Vagina (tissue), 2 donors: ENCODE results near the gene KLHL6.

Source experiments
- POLR2A ChIP-seq, 2 donors: fragments of 450-650 bp; IDR thresholded peaks; one replicate each; pipeline ENCODE4 v1.6.1; 2017; ENCODE audit warnings: antibody characterized with exemption in 2 of 2, mild to moderate bottlenecking in 2 of 2, moderate library complexity in 2 of 2
- POLR2AphosphoS5 ChIP-seq, 2 donors: sonication (generic); formaldehyde crosslinking; IDR thresholded peaks; one replicate each; pipeline ENCODE4 v1.9.0; 2017; ENCODE audit warnings: antibody characterized with exemption in 2 of 2, mild to moderate bottlenecking in 2 of 2, low read depth in 1 of 2; ENCODE audit not compliant: insufficient read depth in 1 of 2
- TF ChIP-seq, protein P1 (sequence below), 3 experiments: fragments of 450-650 bp in 2 of 3; fragments of 200-600 bp in 1 of 3; sonication (generic) in 1 of 3; IDR thresholded peaks; one replicate each; pipeline ENCODE4 v1.5.1; 2017 to 2019; ENCODE audit warnings: antibody characterized with exemption in 3 of 3, mild to moderate bottlenecking in 2 of 3, moderate library complexity in 2 of 3

DNA sequence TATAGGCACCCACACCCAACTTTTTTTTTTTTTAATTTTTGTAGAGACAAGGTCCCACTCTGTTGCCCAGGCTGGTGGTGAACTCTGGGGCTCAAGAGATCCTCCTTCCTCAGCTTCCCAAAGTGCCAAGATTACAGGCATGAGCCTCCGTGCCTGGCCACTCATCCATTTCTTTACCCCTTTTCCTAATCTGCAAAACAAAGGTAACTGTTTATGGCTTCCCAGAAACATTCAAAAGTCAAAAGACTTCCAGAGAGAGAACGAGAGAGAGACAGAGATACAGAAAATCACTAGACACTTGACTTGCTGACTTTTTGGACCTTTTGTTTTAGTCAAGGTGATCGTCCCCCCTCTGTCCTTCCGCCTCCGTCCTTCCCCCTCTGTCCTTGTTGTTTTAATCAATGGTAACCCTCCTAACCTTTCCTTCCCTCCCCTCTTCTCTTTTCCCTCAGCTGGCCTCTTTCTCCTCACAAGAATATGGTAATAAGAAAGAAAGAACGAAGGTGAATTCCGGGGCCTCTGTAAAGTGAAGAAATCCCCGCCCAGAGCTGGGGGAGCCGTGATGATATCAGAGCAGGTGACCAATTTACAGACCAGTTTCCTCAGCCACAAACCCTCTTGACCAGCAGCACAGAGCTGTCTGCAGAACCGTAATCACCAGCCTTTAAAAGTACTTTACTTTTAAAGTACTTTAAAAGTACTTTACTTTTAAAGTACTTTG lies 21.9 kb downstream of the KLHL6 start:
- TF ChIP-seq, protein P1, sequence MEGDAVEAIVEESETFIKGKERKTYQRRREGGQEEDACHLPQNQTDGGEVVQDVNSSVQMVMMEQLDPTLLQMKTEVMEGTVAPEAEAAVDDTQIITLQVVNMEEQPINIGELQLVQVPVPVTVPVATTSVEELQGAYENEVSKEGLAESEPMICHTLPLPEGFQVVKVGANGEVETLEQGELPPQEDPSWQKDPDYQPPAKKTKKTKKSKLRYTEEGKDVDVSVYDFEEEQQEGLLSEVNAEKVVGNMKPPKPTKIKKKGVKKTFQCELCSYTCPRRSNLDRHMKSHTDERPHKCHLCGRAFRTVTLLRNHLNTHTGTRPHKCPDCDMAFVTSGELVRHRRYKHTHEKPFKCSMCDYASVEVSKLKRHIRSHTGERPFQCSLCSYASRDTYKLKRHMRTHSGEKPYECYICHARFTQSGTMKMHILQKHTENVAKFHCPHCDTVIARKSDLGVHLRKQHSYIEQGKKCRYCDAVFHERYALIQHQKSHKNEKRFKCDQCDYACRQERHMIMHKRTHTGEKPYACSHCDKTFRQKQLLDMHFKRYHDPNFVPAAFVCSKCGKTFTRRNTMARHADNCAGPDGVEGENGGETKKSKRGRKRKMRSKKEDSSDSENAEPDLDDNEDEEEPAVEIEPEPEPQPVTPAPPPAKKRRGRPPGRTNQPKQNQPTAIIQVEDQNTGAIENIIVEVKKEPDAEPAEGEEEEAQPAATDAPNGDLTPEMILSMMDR (IDR thresholded peaks at IDR 0.05): no peak
- no peak for TF ChIP-seq POLR2A (IDR thresholded peaks at IDR 0.05)
- no peak for TF ChIP-seq POLR2AphosphoS5 (IDR thresholded peaks at IDR 0.05; ENCODE audit: insufficient read depth in 1 of 2, low read depth in 1 of 2)
